AG04449 (cell line): Measurements from ENCODE around the gene GPX7.

ENCODE experiments used
- CTCF ChIA-PET: fragments of 350-600 bp; formaldehyde crosslinking; extraction: SDS; loops from one replicate; lab custom pipeline; 2021; ENCODE audit warnings: antibody characterized with exemption; lab: Yijun Ruan, JAX
- POLR2A ChIA-PET: fragments of 400-600, 350-600 bp; formaldehyde crosslinking; extraction: SDS; loops from one replicate; lab custom pipeline; 2020; ENCODE audit warnings: antibody characterized with exemption, inconsistent platforms; lab: Yijun Ruan, JAX
- DNase-seq: peaks from one replicate; pipeline ENCODE4 v3.0.0-alpha.2; 2010; ENCODE audit warnings: low read depth, low spot score
- H3K4me3 ChIP-seq: 2 replicates; pipeline ENCODE4 v1.5.1; 2011; ENCODE audit warnings: low read depth, mild to moderate bottlenecking, control low read depth, low read length
- TF ChIP-seq, protein P1 (sequence below): IDR thresholded peaks from one replicate; pipeline ENCODE4 v1.5.1; 2011; ENCODE audit warnings: mild to moderate bottlenecking, moderate library complexity, low read length, control low read depth, inconsistent platforms; ENCODE audit not compliant: insufficient read depth; ENCODE audit errors: missing control alignments

GPX7 gene

DNA sequence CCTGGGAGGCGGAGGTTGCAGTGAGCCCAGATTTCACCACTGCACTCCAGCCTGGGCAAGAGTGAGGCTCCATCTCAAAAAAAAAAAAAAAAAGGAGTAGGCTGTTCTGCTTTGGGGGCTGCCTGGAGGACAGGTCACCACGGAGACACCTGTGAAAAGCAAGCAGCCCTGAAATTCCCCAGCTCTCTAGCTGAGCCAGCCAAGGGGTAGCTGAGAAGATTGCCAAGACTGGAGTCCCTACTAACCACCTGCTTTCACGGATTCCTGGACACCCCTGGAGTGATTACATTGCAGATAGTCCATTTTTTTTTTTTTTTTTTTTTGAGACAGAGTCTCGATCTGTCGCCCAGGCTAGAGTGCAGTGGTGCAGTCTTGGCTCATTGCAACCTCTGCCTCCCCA is 12.5 kb downstream of the GPX7 start:
- TF ChIP-seq, protein P1, sequence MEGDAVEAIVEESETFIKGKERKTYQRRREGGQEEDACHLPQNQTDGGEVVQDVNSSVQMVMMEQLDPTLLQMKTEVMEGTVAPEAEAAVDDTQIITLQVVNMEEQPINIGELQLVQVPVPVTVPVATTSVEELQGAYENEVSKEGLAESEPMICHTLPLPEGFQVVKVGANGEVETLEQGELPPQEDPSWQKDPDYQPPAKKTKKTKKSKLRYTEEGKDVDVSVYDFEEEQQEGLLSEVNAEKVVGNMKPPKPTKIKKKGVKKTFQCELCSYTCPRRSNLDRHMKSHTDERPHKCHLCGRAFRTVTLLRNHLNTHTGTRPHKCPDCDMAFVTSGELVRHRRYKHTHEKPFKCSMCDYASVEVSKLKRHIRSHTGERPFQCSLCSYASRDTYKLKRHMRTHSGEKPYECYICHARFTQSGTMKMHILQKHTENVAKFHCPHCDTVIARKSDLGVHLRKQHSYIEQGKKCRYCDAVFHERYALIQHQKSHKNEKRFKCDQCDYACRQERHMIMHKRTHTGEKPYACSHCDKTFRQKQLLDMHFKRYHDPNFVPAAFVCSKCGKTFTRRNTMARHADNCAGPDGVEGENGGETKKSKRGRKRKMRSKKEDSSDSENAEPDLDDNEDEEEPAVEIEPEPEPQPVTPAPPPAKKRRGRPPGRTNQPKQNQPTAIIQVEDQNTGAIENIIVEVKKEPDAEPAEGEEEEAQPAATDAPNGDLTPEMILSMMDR = no peak
- POLR2A ChIA-PET = interaction anchor here (0.7 kb wide), 2 partner anchors 23 to 193 kb away, joined by 3 to 5 read pairs; no protein-coding TSS in a partner anchor
- no peak for DNase-seq
- CTCF ChIA-PET = interaction anchor here (1.0 kb wide), 1 partner anchor 19 kb away, joined by 4 read pairs; the partner anchor contains the start of gene SHISAL2A
- no peak overlapping the region for H3K4me3 ChIP-seq

DNA sequence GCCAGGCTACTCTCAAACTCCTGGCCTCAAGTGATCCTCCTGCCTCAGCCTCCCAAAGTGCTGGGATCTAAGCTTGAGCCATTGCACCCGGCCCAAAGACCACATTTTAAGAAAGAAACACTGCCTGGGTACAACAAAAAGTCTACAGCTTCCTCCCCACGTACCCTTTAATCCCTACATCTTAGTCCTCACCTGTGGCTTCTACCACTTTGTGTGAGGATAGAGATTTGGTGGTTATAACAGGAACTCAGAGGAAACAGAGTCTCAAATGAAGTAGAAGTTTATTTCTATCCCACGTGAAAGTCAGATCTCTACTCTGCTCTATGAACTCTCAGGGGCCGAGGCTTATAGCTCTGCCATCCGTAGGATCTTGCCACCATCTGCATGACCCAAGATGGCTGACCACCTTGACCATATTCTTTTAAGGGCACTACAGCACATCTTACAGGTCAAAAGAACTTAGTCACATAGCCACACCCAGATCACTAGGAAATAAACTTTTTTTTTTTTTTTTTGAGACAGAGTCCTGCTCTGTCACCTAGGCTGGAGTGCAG is 13.4 kb downstream of the GPX7 start:
- no peak for DNase-seq
- ChIA-PET POLR2A (interaction anchor here (0.7 kb wide), 1 partner anchor 24 kb away, joined by 3 read pairs; no protein-coding TSS in a partner anchor), CTCF (no interaction called here)
- TF ChIP-seq, protein P1 = no peak
- H3K4me3 ChIP-seq = no peak overlapping the region

DNA sequence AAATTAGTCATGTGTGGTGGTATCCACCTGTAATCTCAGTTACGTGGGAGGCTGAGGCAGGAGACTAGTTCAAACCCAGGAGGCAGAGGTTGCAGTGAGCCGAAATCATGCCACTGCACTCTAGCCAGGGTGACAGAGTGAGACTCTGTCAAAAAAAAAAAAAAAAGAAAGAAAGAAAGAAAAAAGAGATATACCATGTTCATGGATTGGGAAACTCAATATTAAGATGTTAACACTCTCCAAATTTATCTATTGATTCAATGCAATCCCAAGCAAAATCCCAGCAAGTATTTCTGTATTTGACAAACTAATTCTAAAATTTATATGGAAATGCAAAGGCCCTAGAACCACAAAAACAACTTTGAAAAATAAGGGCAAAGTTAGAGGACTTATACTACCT is 19.8 kb downstream of the GPX7 start:
- no peak overlapping the region for H3K4me3 ChIP-seq
- TF ChIP-seq, protein P1 = no peak
- no peak for DNase-seq
- POLR2A ChIA-PET = no interaction called here
- CTCF ChIA-PET = no interaction called here

DNA sequence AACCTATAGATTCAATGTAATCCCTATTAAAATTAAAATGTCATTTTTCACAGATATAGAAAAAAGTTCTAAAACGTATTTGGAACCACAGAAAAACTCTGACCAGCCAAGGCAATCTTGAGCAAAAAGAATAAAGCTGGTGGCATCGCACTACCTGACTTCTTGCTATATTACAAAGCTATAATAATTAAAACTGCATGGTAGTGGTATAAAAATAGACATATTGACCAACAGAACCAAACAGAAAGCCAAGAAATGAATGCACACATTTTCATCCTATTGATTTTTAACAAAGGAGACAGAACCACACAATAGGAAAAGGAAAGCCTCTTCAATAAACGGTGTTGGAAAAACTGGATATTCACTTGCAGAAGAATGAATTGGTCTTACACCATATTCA is 21.6 kb downstream of the GPX7 start:
- no peak for DNase-seq
- H3K4me3 ChIP-seq = no peak overlapping the region
- ChIA-PET CTCF (no interaction called here), POLR2A (no interaction called here)
- TF ChIP-seq, protein P1 = no peak

DNA sequence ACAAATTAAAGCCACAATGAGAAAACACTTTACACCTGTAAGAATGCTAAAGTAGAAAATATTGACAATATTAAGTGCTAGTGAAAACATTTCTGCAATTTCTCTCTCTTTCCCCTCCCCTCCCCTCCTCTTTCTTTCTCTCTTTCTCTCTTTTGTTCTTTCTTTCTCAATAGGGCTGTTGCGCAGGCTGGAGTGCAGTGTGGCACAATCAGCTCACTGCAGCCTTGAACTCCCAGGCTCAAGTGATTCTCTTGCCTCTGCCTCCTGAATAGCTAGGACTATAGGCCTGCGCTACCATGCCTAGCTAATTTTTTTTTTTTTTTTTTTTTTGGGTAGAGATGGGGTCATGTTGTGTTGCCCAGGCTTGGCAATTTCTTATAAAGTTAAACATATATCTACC is 24.9 kb downstream of the GPX7 start:
- ChIA-PET CTCF (interaction anchor here (0.8 kb wide), 1 partner anchor 27 kb away, joined by 3 read pairs; no protein-coding TSS in a partner anchor), POLR2A (no interaction called here)

DNA sequence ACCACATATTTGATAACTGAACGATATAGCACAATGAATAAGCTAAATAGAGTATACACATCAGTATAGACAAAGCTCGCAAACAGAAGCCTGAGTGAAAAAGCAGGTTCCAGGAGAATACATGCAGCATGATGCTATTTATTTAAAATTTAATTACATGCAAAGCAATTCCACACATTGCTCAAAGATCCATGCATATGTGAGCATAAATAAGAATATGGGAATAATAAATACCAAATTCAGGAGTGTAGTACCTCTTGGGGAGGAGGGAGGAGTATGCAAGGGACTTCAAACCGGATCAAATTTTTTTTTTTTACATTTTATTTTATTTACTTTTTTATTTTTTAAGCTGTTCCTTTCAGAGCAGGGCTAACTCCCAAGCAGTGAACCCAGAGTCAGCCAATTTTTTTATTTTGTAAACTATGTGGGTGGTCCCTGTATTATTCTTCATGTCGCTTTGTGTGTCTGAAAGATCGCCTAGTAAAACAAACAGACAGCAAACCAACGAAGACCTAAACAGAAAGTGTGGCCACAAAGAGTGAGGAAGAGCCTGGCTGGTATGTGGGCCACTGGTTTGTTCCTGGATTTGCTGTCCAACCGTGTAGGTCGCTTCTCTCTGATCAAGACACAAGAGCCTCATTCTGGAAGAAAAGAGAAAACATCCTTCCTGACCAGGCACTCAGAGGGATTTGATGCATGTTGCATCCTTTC is 26.6 kb downstream of the GPX7 start:
- DNase-seq = no peak
- ChIA-PET POLR2A (no interaction called here), CTCF (no interaction called here)
- TF ChIP-seq, protein P1 = no peak
- no peak overlapping the region for H3K4me3 ChIP-seq

More for the DNA sequence above, 24.9 kb downstream of the GPX7 start:
- no peak for DNase-seq
- no peak overlapping the region for H3K4me3 ChIP-seq
- TF ChIP-seq, protein P1 = no peak
